Measurements from ENCODE around the gene GABPB1. TPM values are rescaled to one million over a fixed set of nuclear protein-coding genes. Genes with fewer than 3 reads are reported as not detected.
A peak's percentile ranks its signal among the peaks of the same experiment; 100 is the strongest.

The GABPB1 gene
- total and polyA plus RNA-seq, 2 of the 13 experiments (the other 11 are each of a cell fraction or from before 2014, with no cell fraction given), result 17.5 to 39.5 TPM

GRCh38 chr15:50225938-50226337 is 129.1 kb downstream of the GABPB1 start (continued):
- TF ChIP-seq ZNF407 (CRISPR knock-in tag; IDR thresholded peaks at IDR 0.05; ENCODE audit: not compliant biosample characterization) (no peak), KLF13 (CRISPR knock-in tag; IDR thresholded peaks at IDR 0.05) (no peak), ATF2 (CRISPR knock-in tag; IDR thresholded peaks at IDR 0.05) (no peak), HNF4A (CRISPR knock-in tag; IDR thresholded peaks at IDR 0.05) (peak; percentile 48), CEBPB (IDR thresholded peaks at IDR 0.05; ENCODE audit: borderline replicate concordance, low read depth, low read length) (peak; percentile 89), MYC (CRISPR knock-in tag; IDR thresholded peaks at IDR 0.05; ENCODE audit: borderline replicate concordance) (no peak), AGO2 (optimal IDR thresholded peaks at IDR 0.05; ENCODE audit: low read depth, low read length) (no peak), CEBPG (CRISPR knock-in tag; IDR thresholded peaks at IDR 0.05) (peak; percentile 54; the same call in 1 of the 2 replicates)

Small RNAs within 50 kb of the gene (small RNA-seq; reads per million reads assigned to genes)
- gene RNU6-94P (ENCODE audit: insufficient read depth in 2 of 3, insufficient read length in 3 of 3, low read depth in 2 of 3, low replicate concordance in 1 of 3), result 0 reads per million in 3 experiments

Other genes with a start within 250 kb of the GABPB1 start
- 0.18 and 0.69 TPM in 2 replicates for gene ATP8B4, start 236.0 kb downstream of the GABPB1 start, total RNA-seq (2016; rRNA removed; fragmentation: Illumina TruSeq; extraction: Trizol)
- gene ATP8B4, start 236.0 kb downstream of the GABPB1 start, polyA plus RNA-seq (2011; rRNA removed), result 0.24 and 0.42 TPM in 2 replicates
- 12.3 and 23.4 TPM in 2 replicates for gene SLC27A2, start 173.0 kb downstream of the GABPB1 start, total RNA-seq (2016; rRNA removed; fragmentation: Illumina TruSeq; extraction: Trizol)
- gene SLC27A2, start 173.0 kb downstream of the GABPB1 start, polyA plus RNA-seq (2011; rRNA removed), result 14.6 and 16.0 TPM in 2 replicates
- gene HDC, start 89.5 kb downstream of the GABPB1 start, total RNA-seq (2016; rRNA removed; fragmentation: Illumina TruSeq; extraction: Trizol), result not detected in 2 replicates
- gene HDC, start 89.5 kb downstream of the GABPB1 start, polyA plus RNA-seq (2011; rRNA removed), result not detected in 2 replicates
- 50.7 and 81.7 TPM in 2 replicates for gene USP8, start 69.2 kb upstream of the GABPB1 start, total RNA-seq (2016; rRNA removed; fragmentation: Illumina TruSeq; extraction: Trizol)
- gene USP8, start 69.2 kb upstream of the GABPB1 start, polyA plus RNA-seq (2011; rRNA removed), result 26.3 and 36.4 TPM in 2 replicates
- gene USP50, start 191.5 kb upstream of the GABPB1 start, total RNA-seq (2016; rRNA removed; fragmentation: Illumina TruSeq; extraction: Trizol), result 0.56 and 0.86 TPM in 2 replicates
- gene USP50, start 191.5 kb upstream of the GABPB1 start, polyA plus RNA-seq (2011; rRNA removed), result not detected in 2 replicates

Data from HepG2 (cell line).